Endothelial cell of umbilical vein (primary cell): ENCODE measurements around the gene POLN. TPM values are rescaled to one million over a fixed set of nuclear protein-coding genes. Genes with fewer than 3 reads are reported as not detected.

Source experiments
- BruUV-seq: library from RNA; stranded (reverse); fragments of 400-500 nt; replicated peaks from 2 replicates; lab custom pipeline; 2021; lab: Mats Ljungman, UMichigan
- CTCF ChIA-PET: fragments of 300-600, 350-600 bp; sonication (Branson Sonifier 250); formaldehyde crosslinking; loops from one replicate; lab custom pipeline; 2021; ENCODE audit warnings: antibody characterized with exemption, inconsistent platforms; lab: Charles Lee
- POLR2A ChIA-PET: fragments of 300-600, 350-600 bp; sonication (Branson Sonifier 250); formaldehyde crosslinking; loops from one replicate; lab custom pipeline; 2021; ENCODE audit warnings: antibody characterized with exemption, inconsistent platforms; lab: Charles Lee
- DNase-seq: peaks from one replicate; pipeline ENCODE4 v3.0.0-alpha.2; 2011; ENCODE audit warnings: low read depth, low spot score
- FAIRE-seq: peaks from 2 replicates; lab custom pipeline; 2011; peaks lifted over from hg19 to GRCh38; lab: Jason Lieb, UNC
- H2AFZ ChIP-seq: 2 replicates; pipeline ENCODE4 v1.6.0; 2012; ENCODE audit warnings: low read depth, low read length, control low read depth, inconsistent platforms
- H3K27ac ChIP-seq: 2 replicates; pipeline ENCODE4 v1.5.1; 2011; ENCODE audit warnings: low read depth, mild to moderate bottlenecking, control low read depth, low read length, moderate library complexity; ENCODE audit not compliant: insufficient read depth
- H3K27me3 ChIP-seq, 2 experiments: 2 replicates each; pipeline versions ENCODE4 v1.6.0 to v1.6.1; 2011; ENCODE audit warnings: low read length in 2 of 2, mixed read lengths in 1 of 2; ENCODE audit not compliant: control insufficient read depth in 2 of 2, insufficient read depth in 2 of 2
- H3K36me3 ChIP-seq, 2 experiments: 2 replicates in 1 of 2; 3 replicates in 1 of 2; pipeline ENCODE4 v1.5.1; 2011; ENCODE audit warnings: low read length in 2 of 2, mild to moderate bottlenecking in 1 of 2, moderate library complexity in 1 of 2; ENCODE audit not compliant: control insufficient read depth in 2 of 2, insufficient read depth in 2 of 2; ENCODE audit errors: extremely low read depth in 1 of 2
- H3K4me1 ChIP-seq: 3 replicates; pipeline ENCODE4 v1.5.1; 2011; ENCODE audit warnings: mild to moderate bottlenecking, low read length; ENCODE audit not compliant: control insufficient read depth, insufficient read depth; ENCODE audit errors: extremely low read depth
- H3K4me2 ChIP-seq: 2 replicates; pipeline ENCODE4 v1.6.1; 2011; ENCODE audit warnings: low read length, control low read depth, mixed read lengths; ENCODE audit not compliant: insufficient read depth
- H3K4me3 ChIP-seq, 3 experiments: fragments of 200-600 bp in 1 of 3; sonication (generic), shearing (Covaris generic) in 1 of 3; replicated peaks in 1 of 3; 2 replicates each; pipeline ENCODE4 v1.5.1; 2011 to 2016; ENCODE audit warnings: control low read depth in 3 of 3, low read length in 3 of 3, mild to moderate bottlenecking in 2 of 3, inconsistent platforms in 1 of 3, low read depth in 1 of 3, moderate library complexity in 1 of 3; ENCODE audit not compliant: insufficient read depth in 1 of 3
- H3K79me2 ChIP-seq: 2 replicates; pipeline ENCODE4 v1.6.0; 2012; ENCODE audit warnings: low read length, inconsistent platforms; ENCODE audit not compliant: control insufficient read depth, insufficient read depth
- H3K9ac ChIP-seq: replicated peaks from 2 replicates; pipeline ENCODE3; 2011; ENCODE audit warnings: low read length, control low read depth; ENCODE audit not compliant: insufficient read depth; ENCODE audit errors: extremely low read depth
- H3K9me1 ChIP-seq: replicated peaks from 3 replicates; pipeline ENCODE4 v1.6.0; 2011; ENCODE audit warnings: mild to moderate bottlenecking, low read length; ENCODE audit not compliant: control insufficient read depth, insufficient read depth; ENCODE audit errors: extremely low read depth
- H3K9me3 ChIP-seq: replicated peaks from 2 replicates; pipeline ENCODE4 v1.5.1; 2012; ENCODE audit warnings: low read length, inconsistent platforms; ENCODE audit not compliant: control insufficient read depth, insufficient read depth
- H4K20me1 ChIP-seq: replicated peaks from 2 replicates; pipeline ENCODE3; 2011; ENCODE audit warnings: mild to moderate bottlenecking, low read length; ENCODE audit not compliant: control insufficient read depth, insufficient read depth; ENCODE audit errors: extremely low read depth
- EZH2 ChIP-seq: IDR thresholded peaks from 2 replicates; pipeline ENCODE4 v1.6.1; 2012; ENCODE audit warnings: borderline replicate concordance, low read depth, mild to moderate bottlenecking, moderate library complexity, low read length, inconsistent platforms; ENCODE audit not compliant: severe bottlenecking
- FOS ChIP-seq: IDR thresholded peaks from 2 replicates; pipeline ENCODE4 v1.6.1; 2011; ENCODE audit warnings: mild to moderate bottlenecking, low read length, moderate library complexity, borderline replicate concordance; ENCODE audit not compliant: insufficient read depth
- GATA2 ChIP-seq: IDR thresholded peaks from 2 replicates; pipeline ENCODE4 v1.7.0; 2011; ENCODE audit warnings: low read depth, mild to moderate bottlenecking, moderate library complexity, mixed read lengths, low read length; ENCODE audit not compliant: insufficient read length, insufficient read depth
- JUN ChIP-seq: IDR thresholded peaks from 2 replicates; pipeline ENCODE4 v1.6.1; 2011; ENCODE audit warnings: borderline replicate concordance, low read depth; ENCODE audit not compliant: insufficient read length, insufficient read depth
- MYC ChIP-seq: IDR thresholded peaks from one replicate; pipeline ENCODE4 v1.6.1; 2011; ENCODE audit warnings: mild to moderate bottlenecking, low read depth, low read length
- POLR2A ChIP-seq: IDR thresholded peaks from 2 replicates; pipeline ENCODE4 v1.6.1; 2012; ENCODE audit warnings: low read depth, mild to moderate bottlenecking, control low read depth, low read length
- POLR2AphosphoS5 ChIP-seq: IDR thresholded peaks from 2 replicates; pipeline ENCODE4 v1.6.1; 2012; ENCODE audit warnings: low read depth, mild to moderate bottlenecking, control low read depth, low read length, moderate library complexity; ENCODE audit not compliant: insufficient read depth
- dilution Hi-C: fragments of 300-500 bp; cut with MboI; formaldehyde crosslinking; loops from one replicate; pipeline ENCODE4 v1.15.0; 2019; ENCODE audit warnings: low sequenced_read_pairs; ENCODE audit not compliant: extremely low pct_ligation_motif_present
- intact Hi-C: fragments of 100-400 bp; cut with micrococcal nuclease; formaldehyde crosslinking; loops from one replicate; pipeline ENCODE4 v1.10.0; 2022
- polyA plus RNA-seq, 4 experiments: library from polyadenylated mRNA; depleted of rRNA in 3 of 4; stranded (reverse) in 3 of 4; unstranded in 1 of 4; fragments of >200 nt; gene quantifications; 2 replicates each; pipeline versions ENCODE4 v1.2.1 to v1.2.3, GENCODE V29; 2011 to 2012; ENCODE audit warnings: missing spikeins in 1 of 4
- total RNA-seq: library from RNA; stranded (reverse); gene quantifications from 2 replicates; pipeline ENCODE4 v1.2.3, GENCODE V29; 2021
- TF ChIP-seq, protein P1 (sequence below), 2 donors: IDR thresholded peaks; 1 replicate in 1 of 2; 2 replicates in 1 of 2; pipeline ENCODE4 v1.5.1; 2011; ENCODE audit warnings: low read length in 2 of 2, mild to moderate bottlenecking in 2 of 2, moderate library complexity in 2 of 2, control low read depth in 1 of 2, inconsistent platforms in 1 of 2, low read depth in 1 of 2; ENCODE audit not compliant: insufficient read depth in 1 of 2; ENCODE audit errors: extremely low read depth in 1 of 2
- TF ChIP-seq, protein P2 (sequence below): IDR thresholded peaks from 2 replicates; pipeline ENCODE4 v1.6.1; 2011; ENCODE audit not compliant: insufficient read depth, insufficient read length

POLN gene
- total and polyA plus RNA-seq, 2 donors (not counting 3 experiments of a cell fraction or from before 2014, with no cell fraction given) = 1.3 to 4.2 TPM

DNA sequence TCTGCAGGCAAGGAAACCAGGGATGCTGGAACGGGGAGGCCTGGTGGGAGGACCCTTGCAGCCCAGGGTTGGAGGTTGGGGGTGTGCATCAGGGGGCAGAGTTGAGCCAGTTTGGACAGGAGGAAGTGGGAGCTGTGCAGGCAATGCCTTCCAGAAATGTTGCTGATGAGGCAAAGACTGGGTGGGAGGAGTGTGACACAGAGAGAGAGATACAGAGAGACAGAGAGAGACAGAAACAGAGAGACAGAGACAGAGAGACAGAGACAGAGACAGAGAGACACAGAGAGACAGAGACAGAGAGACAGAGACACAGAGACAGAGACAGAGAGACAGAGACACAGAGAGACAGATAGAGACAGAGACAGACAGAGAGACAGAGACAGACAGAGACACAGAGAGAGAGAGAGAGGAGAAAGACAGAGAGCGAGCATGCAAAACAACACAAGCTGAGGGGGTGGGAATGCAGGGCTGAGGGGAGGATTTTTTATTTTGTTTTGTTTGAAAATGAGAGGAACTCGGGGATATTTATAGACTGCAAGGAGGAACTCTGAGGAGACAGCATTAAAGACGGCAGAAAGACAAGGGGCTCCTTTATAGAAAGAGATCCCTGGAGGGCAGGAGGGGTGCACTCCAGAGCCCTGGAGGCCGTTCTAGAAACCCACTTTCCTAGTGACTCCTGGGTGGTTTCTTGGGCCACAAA, 1.9 kb upstream of the POLN start:
- H3K79me2 ChIP-seq = peaks cover 29% of the 10 kb centered on the region
- peaks cover 23% of the 10 kb centered on the region for H3K4me1 ChIP-seq
- CTCF ChIA-PET = no interaction called here
- no peak overlapping the region for H3K9ac ChIP-seq
- FAIRE-seq = peak; percentile 54
- H3K27ac ChIP-seq = no peak overlapping the region
- DNase-seq = no peak
- TF ChIP-seq POLR2A (no peak), FOS (no peak), MYC (no peak), POLR2AphosphoS5 (no peak), EZH2 (no peak), GATA2 (no peak), JUN (no peak)
- TF ChIP-seq, protein P1, sequence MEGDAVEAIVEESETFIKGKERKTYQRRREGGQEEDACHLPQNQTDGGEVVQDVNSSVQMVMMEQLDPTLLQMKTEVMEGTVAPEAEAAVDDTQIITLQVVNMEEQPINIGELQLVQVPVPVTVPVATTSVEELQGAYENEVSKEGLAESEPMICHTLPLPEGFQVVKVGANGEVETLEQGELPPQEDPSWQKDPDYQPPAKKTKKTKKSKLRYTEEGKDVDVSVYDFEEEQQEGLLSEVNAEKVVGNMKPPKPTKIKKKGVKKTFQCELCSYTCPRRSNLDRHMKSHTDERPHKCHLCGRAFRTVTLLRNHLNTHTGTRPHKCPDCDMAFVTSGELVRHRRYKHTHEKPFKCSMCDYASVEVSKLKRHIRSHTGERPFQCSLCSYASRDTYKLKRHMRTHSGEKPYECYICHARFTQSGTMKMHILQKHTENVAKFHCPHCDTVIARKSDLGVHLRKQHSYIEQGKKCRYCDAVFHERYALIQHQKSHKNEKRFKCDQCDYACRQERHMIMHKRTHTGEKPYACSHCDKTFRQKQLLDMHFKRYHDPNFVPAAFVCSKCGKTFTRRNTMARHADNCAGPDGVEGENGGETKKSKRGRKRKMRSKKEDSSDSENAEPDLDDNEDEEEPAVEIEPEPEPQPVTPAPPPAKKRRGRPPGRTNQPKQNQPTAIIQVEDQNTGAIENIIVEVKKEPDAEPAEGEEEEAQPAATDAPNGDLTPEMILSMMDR (IDR thresholded peaks at IDR 0.05; ENCODE audit: extremely low read depth in 1 of 2, insufficient read depth in 1 of 2, low read depth in 1 of 2, low read length in 2 of 2) = no peak
- TF ChIP-seq, protein P2, sequence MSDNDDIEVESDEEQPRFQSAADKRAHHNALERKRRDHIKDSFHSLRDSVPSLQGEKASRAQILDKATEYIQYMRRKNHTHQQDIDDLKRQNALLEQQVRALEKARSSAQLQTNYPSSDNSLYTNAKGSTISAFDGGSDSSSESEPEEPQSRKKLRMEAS = no peak
- no peak overlapping the region for H3K4me3 ChIP-seq
- dilution Hi-C loops (no loop called here), intact Hi-C loops (loop anchor here (5.0 kb wide), 1 partner anchor 223 kb away; the partner anchor contains the start of gene RNF4)
- no TSS peak for BruUV-seq
- H4K20me1 ChIP-seq = peaks cover 5% of the 10 kb centered on the region
- POLR2A ChIA-PET = no interaction called here
- H3K9me1 ChIP-seq = no peaks in the 10 kb centered on the region
- H3K9me3 ChIP-seq = no peaks in the 10 kb centered on the region
- H3K27me3 ChIP-seq = no peaks in the 10 kb centered on the region
- H3K36me3 ChIP-seq = no peaks in the 10 kb centered on the region
- no peak overlapping the region for H2AFZ ChIP-seq
- H3K4me2 ChIP-seq = no peak overlapping the region
